CD14-positive monocyte (primary cell): ENCODE results near the gene KRT38. TPM values are rescaled to one million over a fixed set of nuclear protein-coding genes. Genes with fewer than 3 reads are reported as not detected.
A peak's percentile ranks its signal among the peaks of the same experiment; 100 is the strongest.

Source experiments
- DNase-seq, 3 donors: peaks; one replicate each; pipeline ENCODE4 v3.0.0-alpha.2; 2011 to 2022
- H2AFZ ChIP-seq: 2 replicates; pipeline ENCODE4 v1.6.0; 2012; ENCODE audit warnings: mild to moderate bottlenecking, low read depth, low read length, inconsistent platforms; ENCODE audit not compliant: insufficient read depth, poor library complexity, severe bottlenecking
- H3K27ac ChIP-seq, 2 donors: 1 replicate in 1 of 2; 2 replicates in 1 of 2; pipeline ENCODE4 v1.5.1; 2012 to 2013; ENCODE audit warnings: low read length in 2 of 2, control low read depth in 1 of 2, inconsistent platforms in 1 of 2, low read depth in 1 of 2, mild to moderate bottlenecking in 1 of 2
- H3K27me3 ChIP-seq, 2 donors: one replicate each; pipeline versions ENCODE4 v1.6.0 to v1.6.1; 2011 to 2013; ENCODE audit warnings: low read length in 2 of 2; ENCODE audit not compliant: control insufficient read depth in 2 of 2, insufficient read depth in 2 of 2
- H3K36me3 ChIP-seq, 2 donors: replicated peaks in 1 of 2; 1 replicate in 1 of 2; 2 replicates in 1 of 2; pipeline versions ENCODE4 v1.5.1 to v1.6.1; 2012 to 2013; ENCODE audit warnings: low read length in 2 of 2, control low read depth in 1 of 2, inconsistent platforms in 1 of 2, mild to moderate bottlenecking in 1 of 2; ENCODE audit not compliant: insufficient read depth in 2 of 2, control insufficient read depth in 1 of 2
- H3K4me1 ChIP-seq, 2 donors: 1 replicate in 1 of 2; 2 replicates in 1 of 2; pipeline versions ENCODE4 v1.5.1 to v1.6.1; 2012 to 2013; ENCODE audit warnings: low read length in 2 of 2, control low read depth in 1 of 2, inconsistent platforms in 1 of 2, mild to moderate bottlenecking in 1 of 2, moderate library complexity in 1 of 2; ENCODE audit not compliant: insufficient read depth in 2 of 2, control insufficient read depth in 1 of 2
- H3K4me2 ChIP-seq: replicated peaks from 2 replicates; pipeline ENCODE3; 2012; ENCODE audit warnings: low read length, moderate library complexity, mild to moderate bottlenecking; ENCODE audit not compliant: poor library complexity, severe bottlenecking; ENCODE audit errors: extremely low read depth
- H3K4me3 ChIP-seq, 3 experiments: fragments of 200-600 bp in 1 of 3; sonication (generic) in 1 of 3; replicated peaks in 1 of 3; 1 replicate in 2 of 3; 2 replicates in 1 of 3; pipeline ENCODE4 v1.5.1; 2011 to 2013; ENCODE audit warnings: low read length in 3 of 3, mild to moderate bottlenecking in 3 of 3, control low read depth in 2 of 3, low read depth in 2 of 3, inconsistent platforms in 1 of 3, moderate library complexity in 1 of 3
- H3K79me2 ChIP-seq: 2 replicates; pipeline ENCODE4 v1.6.0; 2012; ENCODE audit warnings: mild to moderate bottlenecking, control low read depth, inconsistent platforms, low read length, moderate library complexity; ENCODE audit not compliant: insufficient read depth
- H3K9ac ChIP-seq: 2 replicates; pipeline ENCODE4 v1.6.0; 2017; ENCODE audit warnings: low read length, mild to moderate bottlenecking; ENCODE audit not compliant: insufficient read depth, poor library complexity, severe bottlenecking
- H3K9me3 ChIP-seq, 2 donors: replicated peaks in 1 of 2; 1 replicate in 1 of 2; 2 replicates in 1 of 2; pipeline versions ENCODE4 v1.5.1 to v1.6.1; 2012 to 2013; ENCODE audit warnings: low read length in 2 of 2, control low read depth in 1 of 2; ENCODE audit not compliant: control insufficient read depth in 1 of 2, insufficient read depth in 1 of 2
- H4K20me1 ChIP-seq: 2 replicates; pipeline ENCODE4 v1.6.0; 2012; ENCODE audit warnings: mild to moderate bottlenecking, low read length, control low read depth, moderate library complexity; ENCODE audit not compliant: insufficient read depth
- H3K27ac Mint-ChIP-seq, 7 donors: one replicate each; pipeline ENCODE4 v1.8.0; 2020; ENCODE audit warnings: mild to moderate bottlenecking in 7 of 7, mixed read lengths in 7 of 7, moderate library complexity in 6 of 7, inconsistent platforms in 2 of 7
- H3K27me3 Mint-ChIP-seq, 3 donors: one replicate each; pipeline ENCODE4 v1.8.0; 2021 to 2022; ENCODE audit warnings: low read depth in 3 of 3, mild to moderate bottlenecking in 3 of 3, mixed read lengths in 3 of 3, moderate library complexity in 3 of 3, inconsistent platforms in 1 of 3
- H3K36me3 Mint-ChIP-seq, 2 donors: one replicate each; pipeline ENCODE4 v1.8.0; 2020; ENCODE audit warnings: mixed read lengths in 2 of 2, inconsistent platforms in 1 of 2, mild to moderate bottlenecking in 1 of 2
- H3K4me1 Mint-ChIP-seq: one replicate; pipeline ENCODE4 v1.8.0; 2020; ENCODE audit warnings: mild to moderate bottlenecking, mixed read lengths
- H3K4me3 Mint-ChIP-seq, 2 donors: one replicate each; pipeline ENCODE4 v1.8.0; 2020; ENCODE audit warnings: mild to moderate bottlenecking in 2 of 2, mixed read lengths in 2 of 2, moderate library complexity in 1 of 2
- H3K9me3 Mint-ChIP-seq, 7 donors: one replicate each; pipeline ENCODE4 v1.8.0; 2020 to 2022; ENCODE audit warnings: mixed read lengths in 7 of 7, mild to moderate bottlenecking in 6 of 7, moderate library complexity in 6 of 7, inconsistent platforms in 2 of 7
- CTCF ChIP-seq: fragments of 200-600 bp; IDR thresholded peaks from one replicate; pipeline ENCODE4 v1.8.0; 2022; ENCODE audit warnings: antibody characterized with exemption, mild to moderate bottlenecking
- WGBS: methylation state at CpG from one replicate; pipeline ENCODE4 v1.1.5; 2013; ENCODE audit warnings: missing lambda C conversion rate; ENCODE audit not compliant: insufficient coverage; 5-methylcytosine and 5-hydroxymethylcytosine counted together
- intact Hi-C, 2 donors: fragments of 100-400 bp; cut with micrococcal nuclease; formaldehyde crosslinking; loops; one replicate each; pipeline versions ENCODE4 v1.15.0 to v1.15.1; 2023
- polyA minus RNA-seq: library from RNA; depleted of rRNA, polyadenylated mRNA; stranded (reverse); fragments of >200 nt; gene quantifications from 2 replicates; pipeline ENCODE4 v1.2.3, GENCODE V29; 2012
- polyA plus RNA-seq, 3 donors: library from polyadenylated mRNA; depleted of rRNA in 1 of 3; unstranded in 2 of 3; stranded (reverse) in 1 of 3; fragments of 300-500 nt in 2 of 3; fragments of >200 nt in 1 of 3; fragmentation: Illumina TruSeq in 2 of 3; gene quantifications; 1 replicate in 2 of 3; 2 replicates in 1 of 3; pipeline ENCODE4 v1.2.3, GENCODE V29; 2012 to 2021
- total RNA-seq, 12 experiments: library from RNA in 1 of 12; stranded (reverse) in 1 of 12; fragments of 120-200 nt in 1 of 12; gene quantifications; one replicate each; pipeline ENCODE4 v1.2.4 and lab custom pipeline; 2013 to 2026; ENCODE audit warnings: mixed read lengths in 6 of 12, inconsistent platforms in 1 of 12

The KRT38 gene
- not detected for total RNA-seq (2013)
- polyA plus RNA-seq (not detected), polyA minus RNA-seq (not detected in 2 replicates), total RNA-seq (lab: John Stamatoyannopoulos, UW) (0 to 0.60 (median 0) reads per million in 11 experiments)

DNA sequence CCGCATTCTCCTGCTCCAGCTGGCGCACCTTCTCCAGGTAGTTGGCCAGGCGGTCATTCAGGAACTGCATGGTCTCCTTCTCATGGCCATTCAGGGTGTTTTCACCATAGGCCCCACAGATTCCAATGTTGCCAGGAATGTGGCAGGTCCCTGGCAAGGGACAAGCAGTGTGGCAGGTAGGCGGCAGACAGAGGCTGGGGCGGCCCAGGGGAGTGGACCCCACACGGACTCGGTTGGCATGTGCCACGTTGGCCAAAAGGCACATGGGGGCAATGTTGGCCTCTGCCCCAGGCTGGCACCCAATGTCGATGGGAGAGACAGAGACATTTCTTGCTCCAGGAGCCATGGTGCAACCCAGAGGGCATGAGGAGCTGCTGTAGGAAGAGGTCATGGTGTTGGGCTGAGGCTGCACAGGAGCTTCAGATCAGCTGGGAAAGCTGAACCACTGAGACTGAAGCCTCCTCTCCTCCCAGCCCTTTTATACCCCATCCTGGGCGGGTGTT is at the start of gene KRT38:
TSS of gene KRT38 (minus strand) at position 453 of the 503 bp plus-strand sequence. CDS start at position 391, 62 bp downstream.
- H3K27ac Mint-ChIP-seq = no peak within 1 kb of the TSS
- no peak within 1 kb of the TSS for H3K4me3 Mint-ChIP-seq
- intact Hi-C loops = no loop called here

GRCh38 chr17:41489531-41489930 is 48.7 kb upstream of the KRT38 start, which contains the start of gene KRT36:
Gene KRT36, minus strand, starts transcription at chr17:41489910. Its CDS starts 46 bp downstream, at chr17:41489864.
- H3K27ac ChIP-seq = peak within 1 kb of the TSS; percentile 73 to 85
- DNase-seq = no peak
- Mint-ChIP-seq H3K27ac (peak within 1 kb of the TSS; percentile 82 to 93 (median 88)), H3K36me3 (peaks cover 0 to 2% of the 10 kb centered on the region in 2 donors), H3K4me1 (peaks cover 52% of the 10 kb centered on the region), H3K9me3 (no peaks in the 10 kb centered on the region), H3K4me3 (peak within 1 kb of the TSS; percentile 43 to 76), H3K27me3 (peaks cover 1 to 3% (median 2%) of the 10 kb centered on the region in 3 donors)
- H2AFZ ChIP-seq = peak within 1 kb of the TSS; percentile 58
- no peak for TF ChIP-seq CTCF
- no peaks in the 10 kb centered on the region for H3K79me2 ChIP-seq
- H3K9ac ChIP-seq = peak within 1 kb of the TSS; percentile 11
- peaks cover 47 to 54% of the 10 kb centered on the region in 2 donors for H3K4me1 ChIP-seq
- H3K4me2 ChIP-seq = peak within 1 kb of the TSS; percentile 45
- H3K27me3 ChIP-seq = no peaks in the 10 kb centered on the region
- WGBS = 98% methylated on average over 12 of the region's 12 CpGs
- H3K9me3 ChIP-seq = no peaks in the 10 kb centered on the region
- intact Hi-C loops = loop anchor here in 1 of 2 donors (5.0 kb wide), 1 partner anchor 58 kb away; no protein-coding TSS in a partner anchor
- no peaks in the 10 kb centered on the region for H4K20me1 ChIP-seq
- H3K4me3 ChIP-seq = peak within 1 kb of the TSS in 1 of 3 experiments; percentile 53
- no peaks in the 10 kb centered on the region for H3K36me3 ChIP-seq

More for the DNA sequence above, at the start of gene KRT38:
- H3K4me1 ChIP-seq = no peaks in the 10 kb centered on the region
- no peaks in the 10 kb centered on the region for H4K20me1 ChIP-seq
- H3K79me2 ChIP-seq = no peaks in the 10 kb centered on the region
- Mint-ChIP-seq H3K36me3 (no peaks in the 10 kb centered on the region), H3K4me1 (no peaks in the 10 kb centered on the region), H3K27me3 (peaks cover 9 to 25% (median 10%) of the 10 kb centered on the region in 3 donors), H3K9me3 (peaks cover 0 to 3% (median 0%) of the 10 kb centered on the region in 7 donors)
- H3K27me3 ChIP-seq = peaks cover 2 to 3% of the 10 kb centered on the region in 2 donors
- H3K4me2 ChIP-seq = no peak within 1 kb of the TSS
- no peak for TF ChIP-seq CTCF
- no peak within 1 kb of the TSS for H3K27ac ChIP-seq
- no peak within 1 kb of the TSS for H3K4me3 ChIP-seq
- DNase-seq = no peak
- WGBS = 97% methylated on average over 8 of the region's 10 CpGs
- no peaks in the 10 kb centered on the region for H3K9me3 ChIP-seq
- H3K9ac ChIP-seq = no peak within 1 kb of the TSS
- no peak within 1 kb of the TSS for H2AFZ ChIP-seq
- no peaks in the 10 kb centered on the region for H3K36me3 ChIP-seq
